Body of pancreas (tissue), 4 donors: ENCODE results near the gene ONECUT2.

Experiments
- CTCF ChIP-seq, 7 experiments: fragments of 450-650 bp in 4 of 7; fragments of 200-600 bp in 3 of 7; sonication (generic) in 3 of 7; IDR thresholded peaks; one replicate each; pipeline ENCODE4 v1.5.1; 2016 to 2019; ENCODE audit warnings: antibody characterized with exemption in 7 of 7
- POLR2A ChIP-seq, 3 donors: fragments of 450-650 bp; IDR thresholded peaks; one replicate each; pipeline ENCODE4 v1.6.1; 2016; ENCODE audit warnings: antibody characterized with exemption in 3 of 3, mild to moderate bottlenecking in 2 of 3

GRCh38 chr18:57443702-57444101 is 8.5 kb downstream of the ONECUT2 start:
- TF ChIP-seq CTCF (IDR thresholded peaks at IDR 0.05) (no peak), POLR2A (IDR thresholded peaks at IDR 0.05) (no peak)
